ENCODE data around the gene PRKAR2A.
"Not testable (repeated sequence)": the region's sequence is repeated elsewhere in the genome, so short reads cannot be mapped to it uniquely, and the experiment has no call there.

The PRKAR2A gene

GRCh38 chr3:48835650-48836366 lies 11.9 kb downstream of the PRKAR2A start:
- H3K9ac ChIP-seq (ENCODE audit: low read length) = no peak overlapping the region
- no peak overlapping the region for H3K4me3 ChIP-seq (ENCODE audit: low read depth, low read length)
- no peak overlapping the region for H3K27ac ChIP-seq (ENCODE audit: low read depth, low read length)
- H3K27me3 ChIP-seq (ENCODE audit: control insufficient read depth, insufficient read depth, low read length) = no peaks in the 10 kb centered on the region
- no peaks in the 10 kb centered on the region for H3K4me1 ChIP-seq (ENCODE audit: control insufficient read depth, insufficient read depth, low read length)
- no peaks in the 10 kb centered on the region for H3K36me3 ChIP-seq (ENCODE audit: control insufficient read depth, insufficient read depth, low read length)
- H3K9me3 ChIP-seq (ENCODE audit: control insufficient read depth, insufficient read depth, low read depth, low read length) = no peaks in the 10 kb centered on the region

GRCh38 chr3:48832684-48833083 lies 15.0 kb downstream of the PRKAR2A start:
- H3K9ac ChIP-seq (ENCODE audit: low read length) = no peak overlapping the region
- H3K27ac ChIP-seq (ENCODE audit: low read depth, low read length) = no peak overlapping the region
- no peaks in the 10 kb centered on the region for H3K4me1 ChIP-seq (ENCODE audit: control insufficient read depth, insufficient read depth, low read length)
- H3K9me3 ChIP-seq (ENCODE audit: control insufficient read depth, insufficient read depth, low read depth, low read length) = no peaks in the 10 kb centered on the region
- no peak overlapping the region for H3K4me3 ChIP-seq (ENCODE audit: low read depth, low read length)
- no peaks in the 10 kb centered on the region for H3K27me3 ChIP-seq (ENCODE audit: control insufficient read depth, insufficient read depth, low read length)
- no peaks in the 10 kb centered on the region for H3K36me3 ChIP-seq (ENCODE audit: control insufficient read depth, insufficient read depth, low read length)

- Histone ChIP-seq H3K4me3 (ENCODE audit: low read depth, low read length) (no peak overlapping the region), H3K27me3 (ENCODE audit: control insufficient read depth, insufficient read depth, low read length) (no peaks in the 10 kb centered on the region), H3K9ac (ENCODE audit: low read length) (no peak overlapping the region), H3K9me3 (ENCODE audit: control insufficient read depth, insufficient read depth, low read depth, low read length) (no peaks in the 10 kb centered on the region), H3K4me1 (ENCODE audit: control insufficient read depth, insufficient read depth, low read length) (no peaks in the 10 kb centered on the region), H3K27ac (ENCODE audit: low read depth, low read length) (no peak overlapping the region), H3K36me3 (ENCODE audit: control insufficient read depth, insufficient read depth, low read length) (no peaks in the 10 kb centered on the region)
Observed at GRCh38 chr3:48830715-48831114, 17.0 kb downstream of the PRKAR2A start.

GRCh38 chr3:48829525-48829924 lies 18.1 kb downstream of the PRKAR2A start:
- H3K36me3 ChIP-seq (ENCODE audit: control insufficient read depth, insufficient read depth, low read length); H3K27ac ChIP-seq (ENCODE audit: low read depth, low read length); H3K9ac ChIP-seq (ENCODE audit: low read length); H3K4me1 ChIP-seq (ENCODE audit: control insufficient read depth, insufficient read depth, low read length); H3K9me3 ChIP-seq (ENCODE audit: control insufficient read depth, insufficient read depth, low read depth, low read length); H3K27me3 ChIP-seq (ENCODE audit: control insufficient read depth, insufficient read depth, low read length); H3K4me3 ChIP-seq (ENCODE audit: low read depth, low read length): not testable (repeated sequence)

GRCh38 chr3:48827874-48828273 lies 19.8 kb downstream of the PRKAR2A start:
- H3K9ac ChIP-seq (ENCODE audit: low read length); H3K4me1 ChIP-seq (ENCODE audit: control insufficient read depth, insufficient read depth, low read length); H3K36me3 ChIP-seq (ENCODE audit: control insufficient read depth, insufficient read depth, low read length); H3K4me3 ChIP-seq (ENCODE audit: low read depth, low read length); H3K9me3 ChIP-seq (ENCODE audit: control insufficient read depth, insufficient read depth, low read depth, low read length); H3K27ac ChIP-seq (ENCODE audit: low read depth, low read length); H3K27me3 ChIP-seq (ENCODE audit: control insufficient read depth, insufficient read depth, low read length): not testable (repeated sequence)

- Histone ChIP-seq H3K27me3 (ENCODE audit: control insufficient read depth, insufficient read depth, low read length) (no peaks in the 10 kb centered on the region), H3K9me3 (ENCODE audit: control insufficient read depth, insufficient read depth, low read depth, low read length) (no peaks in the 10 kb centered on the region), H3K9ac (ENCODE audit: low read length) (no peak overlapping the region), H3K4me1 (ENCODE audit: control insufficient read depth, insufficient read depth, low read length) (no peaks in the 10 kb centered on the region), H3K27ac (ENCODE audit: low read depth, low read length) (no peak overlapping the region), H3K36me3 (ENCODE audit: control insufficient read depth, insufficient read depth, low read length) (no peaks in the 10 kb centered on the region), H3K4me3 (ENCODE audit: low read depth, low read length) (no peak overlapping the region)
Observed at GRCh38 chr3:48826451-48826850, 21.2 kb downstream of the PRKAR2A start.

- H3K9me3 ChIP-seq (ENCODE audit: control insufficient read depth, insufficient read depth, low read depth, low read length) = no peaks in the 10 kb centered on the region
- H3K4me1 ChIP-seq (ENCODE audit: control insufficient read depth, insufficient read depth, low read length) = peaks cover 9% of the 10 kb centered on the region
- H3K4me3 ChIP-seq (ENCODE audit: low read depth, low read length) = no peak overlapping the region
- no peak overlapping the region for H3K27ac ChIP-seq (ENCODE audit: low read depth, low read length)
- H3K9ac ChIP-seq (ENCODE audit: low read length) = no peak overlapping the region
- no peaks in the 10 kb centered on the region for H3K36me3 ChIP-seq (ENCODE audit: control insufficient read depth, insufficient read depth, low read length)
- no peaks in the 10 kb centered on the region for H3K27me3 ChIP-seq (ENCODE audit: control insufficient read depth, insufficient read depth, low read length)
Observed at GRCh38 chr3:48820612-48821324, 26.9 kb downstream of the PRKAR2A start.

GRCh38 chr3:48819234-48820221 lies 28.1 kb downstream of the PRKAR2A start:
- Histone ChIP-seq H3K36me3 (ENCODE audit: control insufficient read depth, insufficient read depth, low read length) (no peaks in the 10 kb centered on the region), H3K9ac (ENCODE audit: low read length) (no peak overlapping the region), H3K4me3 (ENCODE audit: low read depth, low read length) (no peak overlapping the region), H3K4me1 (ENCODE audit: control insufficient read depth, insufficient read depth, low read length) (peaks cover 9% of the 10 kb centered on the region), H3K27ac (ENCODE audit: low read depth, low read length) (no peak overlapping the region), H3K9me3 (ENCODE audit: control insufficient read depth, insufficient read depth, low read depth, low read length) (no peaks in the 10 kb centered on the region), H3K27me3 (ENCODE audit: control insufficient read depth, insufficient read depth, low read length) (no peaks in the 10 kb centered on the region)

GRCh38 chr3:48811524-48811923 lies 36.1 kb downstream of the PRKAR2A start:
- no peak overlapping the region for H3K4me3 ChIP-seq (ENCODE audit: low read depth, low read length)
- H3K27ac ChIP-seq (ENCODE audit: low read depth, low read length) = no peak overlapping the region
- H3K9ac ChIP-seq (ENCODE audit: low read length) = no peak overlapping the region
- H3K4me1 ChIP-seq (ENCODE audit: control insufficient read depth, insufficient read depth, low read length) = no peaks in the 10 kb centered on the region
- no peaks in the 10 kb centered on the region for H3K9me3 ChIP-seq (ENCODE audit: control insufficient read depth, insufficient read depth, low read depth, low read length)
- H3K36me3 ChIP-seq (ENCODE audit: control insufficient read depth, insufficient read depth, low read length) = no peaks in the 10 kb centered on the region
- no peaks in the 10 kb centered on the region for H3K27me3 ChIP-seq (ENCODE audit: control insufficient read depth, insufficient read depth, low read length)

GRCh38 chr3:48804930-48805329 lies 42.7 kb downstream of the PRKAR2A start:
- no peak overlapping the region for H3K4me3 ChIP-seq (ENCODE audit: low read depth, low read length)
- no peak overlapping the region for H3K27ac ChIP-seq (ENCODE audit: low read depth, low read length)
- H3K9ac ChIP-seq (ENCODE audit: low read length) = no peak overlapping the region
- no peaks in the 10 kb centered on the region for H3K9me3 ChIP-seq (ENCODE audit: control insufficient read depth, insufficient read depth, low read depth, low read length)
- H3K4me1 ChIP-seq (ENCODE audit: control insufficient read depth, insufficient read depth, low read length) = no peaks in the 10 kb centered on the region
- H3K36me3 ChIP-seq (ENCODE audit: control insufficient read depth, insufficient read depth, low read length) = no peaks in the 10 kb centered on the region
- no peaks in the 10 kb centered on the region for H3K27me3 ChIP-seq (ENCODE audit: control insufficient read depth, insufficient read depth, low read length)

GRCh38 chr3:48800831-48801230 lies 46.8 kb downstream of the PRKAR2A start:
- H3K9ac ChIP-seq (ENCODE audit: low read length); H3K4me1 ChIP-seq (ENCODE audit: control insufficient read depth, insufficient read depth, low read length); H3K9me3 ChIP-seq (ENCODE audit: control insufficient read depth, insufficient read depth, low read depth, low read length); H3K36me3 ChIP-seq (ENCODE audit: control insufficient read depth, insufficient read depth, low read length); H3K4me3 ChIP-seq (ENCODE audit: low read depth, low read length); H3K27ac ChIP-seq (ENCODE audit: low read depth, low read length); H3K27me3 ChIP-seq (ENCODE audit: control insufficient read depth, insufficient read depth, low read length): not testable (repeated sequence)
